Measurements from ENCODE around the gene BCLAF3.

DNA sequence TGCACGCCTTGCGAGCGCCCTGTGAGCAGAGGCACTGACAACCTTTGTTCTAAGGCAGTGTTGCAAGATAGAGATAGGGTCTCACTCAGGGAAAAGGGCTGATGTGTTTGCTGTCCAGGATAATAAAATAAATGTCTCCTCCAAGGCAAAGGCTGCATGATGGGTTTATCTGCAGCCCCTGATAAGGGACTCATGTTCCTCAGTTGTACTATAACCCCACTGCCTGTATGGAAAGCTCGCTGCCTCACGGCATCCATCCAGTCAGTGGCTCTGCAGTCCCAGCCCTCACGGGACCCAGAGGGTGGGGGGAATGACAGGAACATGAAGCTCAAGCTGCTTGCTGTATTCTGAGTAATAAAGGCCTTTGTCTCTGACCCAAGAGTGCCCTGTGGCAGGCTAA, 22.6 kb downstream of the BCLAF3 start:
- TF ChIP-seq, protein P1, sequence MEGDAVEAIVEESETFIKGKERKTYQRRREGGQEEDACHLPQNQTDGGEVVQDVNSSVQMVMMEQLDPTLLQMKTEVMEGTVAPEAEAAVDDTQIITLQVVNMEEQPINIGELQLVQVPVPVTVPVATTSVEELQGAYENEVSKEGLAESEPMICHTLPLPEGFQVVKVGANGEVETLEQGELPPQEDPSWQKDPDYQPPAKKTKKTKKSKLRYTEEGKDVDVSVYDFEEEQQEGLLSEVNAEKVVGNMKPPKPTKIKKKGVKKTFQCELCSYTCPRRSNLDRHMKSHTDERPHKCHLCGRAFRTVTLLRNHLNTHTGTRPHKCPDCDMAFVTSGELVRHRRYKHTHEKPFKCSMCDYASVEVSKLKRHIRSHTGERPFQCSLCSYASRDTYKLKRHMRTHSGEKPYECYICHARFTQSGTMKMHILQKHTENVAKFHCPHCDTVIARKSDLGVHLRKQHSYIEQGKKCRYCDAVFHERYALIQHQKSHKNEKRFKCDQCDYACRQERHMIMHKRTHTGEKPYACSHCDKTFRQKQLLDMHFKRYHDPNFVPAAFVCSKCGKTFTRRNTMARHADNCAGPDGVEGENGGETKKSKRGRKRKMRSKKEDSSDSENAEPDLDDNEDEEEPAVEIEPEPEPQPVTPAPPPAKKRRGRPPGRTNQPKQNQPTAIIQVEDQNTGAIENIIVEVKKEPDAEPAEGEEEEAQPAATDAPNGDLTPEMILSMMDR (IDR thresholded peaks at IDR 0.05), result no peak
- no peak for TF ChIP-seq EP300 (IDR thresholded peaks at IDR 0.05)
- no peak for TF ChIP-seq POLR2A (IDR thresholded peaks at IDR 0.05)
- no peak for TF ChIP-seq POLR2AphosphoS5 (IDR thresholded peaks at IDR 0.05)
